ENCODE measurements around the gene ZNF423. TPM values are rescaled to one million over a fixed set of nuclear protein-coding genes. Genes with fewer than 3 reads are reported as not detected.

The ZNF423 gene
- total RNA-seq, 4 donors from 2014 or later = 0.72 to 5.9 (median 1.1) TPM

- 74 to 94% methylated on average over 3 to 17 of the region's 23 CpGs for WGBS, 2 donors
- DNase-seq = no peak
- intact Hi-C loops (cut with DNase I) = no loop called here
These were observed 217.0 kb downstream of the ZNF423 start for GRCh38 chr16:49638673-49639610.

GRCh38 chr16:49637933-49638672, 217.8 kb downstream of the ZNF423 start:
- 93 to 97% methylated on average over 7 to 13 of the region's 42 CpGs for WGBS, 2 donors
- Histone ChIP-seq H3K9me3 (no peaks in the 10 kb centered on the region), H3K4me3 (no peak overlapping the region), H3K27ac (peak overlapping the region in 1 of 4 donors; percentile 63), H3K4me1 (peaks cover 0 to 32% (median 4%) of the 10 kb centered on the region in 3 donors), H3K27me3 (peaks cover 0 to 12% (median 0%) of the 10 kb centered on the region in 4 donors), H3K36me3 (peaks cover 0 to 25% (median 0%) of the 10 kb centered on the region in 3 donors)
- intact Hi-C loops (cut with DNase I) = no loop called here
- TF ChIP-seq, protein P1, sequence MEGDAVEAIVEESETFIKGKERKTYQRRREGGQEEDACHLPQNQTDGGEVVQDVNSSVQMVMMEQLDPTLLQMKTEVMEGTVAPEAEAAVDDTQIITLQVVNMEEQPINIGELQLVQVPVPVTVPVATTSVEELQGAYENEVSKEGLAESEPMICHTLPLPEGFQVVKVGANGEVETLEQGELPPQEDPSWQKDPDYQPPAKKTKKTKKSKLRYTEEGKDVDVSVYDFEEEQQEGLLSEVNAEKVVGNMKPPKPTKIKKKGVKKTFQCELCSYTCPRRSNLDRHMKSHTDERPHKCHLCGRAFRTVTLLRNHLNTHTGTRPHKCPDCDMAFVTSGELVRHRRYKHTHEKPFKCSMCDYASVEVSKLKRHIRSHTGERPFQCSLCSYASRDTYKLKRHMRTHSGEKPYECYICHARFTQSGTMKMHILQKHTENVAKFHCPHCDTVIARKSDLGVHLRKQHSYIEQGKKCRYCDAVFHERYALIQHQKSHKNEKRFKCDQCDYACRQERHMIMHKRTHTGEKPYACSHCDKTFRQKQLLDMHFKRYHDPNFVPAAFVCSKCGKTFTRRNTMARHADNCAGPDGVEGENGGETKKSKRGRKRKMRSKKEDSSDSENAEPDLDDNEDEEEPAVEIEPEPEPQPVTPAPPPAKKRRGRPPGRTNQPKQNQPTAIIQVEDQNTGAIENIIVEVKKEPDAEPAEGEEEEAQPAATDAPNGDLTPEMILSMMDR (IDR thresholded peaks at IDR 0.05) = no peak
- no peak for TF ChIP-seq POLR2A (IDR thresholded peaks at IDR 0.05)
- no peak for DNase-seq

More at GRCh38 chr16:49638673-49639610, 217.0 kb downstream of the ZNF423 start:
- peak overlapping the region in 2 of 4 donors; percentile 63 to 71 for H3K27ac ChIP-seq
- H3K36me3 ChIP-seq = peaks cover 0 to 25% (median 0%) of the 10 kb centered on the region in 3 donors
- H3K9me3 ChIP-seq = no peaks in the 10 kb centered on the region
- TF ChIP-seq, protein P1 (IDR thresholded peaks at IDR 0.05) = no peak
- TF ChIP-seq POLR2A (IDR thresholded peaks at IDR 0.05) = no peak
- peaks cover 0 to 39% (median 4%) of the 10 kb centered on the region in 3 donors for H3K4me1 ChIP-seq
- no peak overlapping the region for H3K4me3 ChIP-seq
- peaks cover 0 to 12% (median 0%) of the 10 kb centered on the region in 4 donors for H3K27me3 ChIP-seq

DNA sequence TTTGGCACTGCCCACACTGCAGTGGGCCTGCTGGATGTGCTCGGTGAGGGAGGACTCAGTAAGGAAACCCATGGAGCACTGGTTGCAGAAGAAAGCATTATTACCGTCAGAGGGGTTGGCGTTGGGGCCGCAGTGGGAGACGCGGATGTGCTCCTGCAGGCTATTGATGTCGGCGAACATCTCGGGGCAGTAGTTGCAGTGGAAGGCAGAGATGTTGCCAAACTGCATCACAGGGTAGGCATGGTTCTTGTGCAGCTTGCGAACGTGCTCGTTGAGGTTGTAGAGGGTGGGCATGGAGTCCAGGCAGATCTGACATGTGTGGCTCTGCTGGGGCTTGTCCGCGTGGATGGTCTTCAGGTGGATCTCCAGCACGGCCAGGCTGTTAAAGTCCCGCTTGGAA, 218.4 kb downstream of the ZNF423 start:
- no peak overlapping the region for H3K4me3 ChIP-seq

GRCh38 chr16:49636608-49637007, 219.3 kb downstream of the ZNF423 start:
- Histone ChIP-seq H3K4me3 (no peak overlapping the region), H3K27ac (no peak overlapping the region), H3K36me3 (peaks cover 0 to 25% (median 0%) of the 10 kb centered on the region in 3 donors), H3K9me3 (no peaks in the 10 kb centered on the region), H3K4me1 (peaks cover 0 to 38% (median 4%) of the 10 kb centered on the region in 3 donors), H3K27me3 (peaks cover 0 to 12% (median 0%) of the 10 kb centered on the region in 4 donors)
- WGBS, 2 donors = 90 to 93% methylated on average over 3 to 12 of the region's 14 CpGs
- no peak for DNase-seq
- intact Hi-C loops (cut with DNase I) = no loop called here
- TF ChIP-seq POLR2A (IDR thresholded peaks at IDR 0.05) = no peak
- TF ChIP-seq, protein P1 (IDR thresholded peaks at IDR 0.05) = no peak

More for the DNA sequence above, 218.4 kb downstream of the ZNF423 start:
- DNase-seq = no peak
- Histone ChIP-seq H3K4me1 (peaks cover 0 to 32% (median 4%) of the 10 kb centered on the region in 3 donors), H3K36me3 (peaks cover 0 to 25% (median 0%) of the 10 kb centered on the region in 3 donors), H3K9me3 (no peaks in the 10 kb centered on the region), H3K27ac (no peak overlapping the region), H3K27me3 (peaks cover 0 to 12% (median 0%) of the 10 kb centered on the region in 4 donors)
- TF ChIP-seq, protein P1 (IDR thresholded peaks at IDR 0.05) = no peak
- no peak for TF ChIP-seq POLR2A (IDR thresholded peaks at IDR 0.05)
- intact Hi-C loops (cut with DNase I) = no loop called here
- 89 to 92% methylated on average over 11 to 12 of the region's 16 CpGs for WGBS, 2 donors
